Measurements from ENCODE around the gene GALNTL6. TPM values are rescaled to one million over a fixed set of nuclear protein-coding genes. Genes with fewer than 3 reads are reported as not detected.
A peak's percentile ranks its signal among the peaks of the same experiment; 100 is the strongest.

GALNTL6 gene
- total and polyA plus RNA-seq, 9 of the 15 experiments (the other 6 are each of a cell fraction or from before 2014, with no cell fraction given) = 0.18 to 0.50 (median 0.29) TPM

GRCh38 chr4:172793565-172794306 lies 980.5 kb downstream of the GALNTL6 start:
- DNase-seq (ENCODE audit: extremely low read depth in 1 of 4, low spot score in 3 of 4) (no peak), FAIRE-seq (no peak), ATAC-seq (no peak)
- no peak overlapping the region for H3K4me2 ChIP-seq (ENCODE audit: insufficient read depth, low read length)
- no peaks in the 10 kb centered on the region for H3K27me3 ChIP-seq (ENCODE audit: control insufficient read depth in 2 of 2, insufficient read depth in 2 of 2, low read length in 2 of 2)
- H4K20me1 ChIP-seq (replicated peaks; ENCODE audit: control insufficient read depth, insufficient read depth, low read length) = no peaks in the 10 kb centered on the region
- intact Hi-C loops (cut with micrococcal nuclease) (no loop called here), in situ Hi-C loops (cut with MboI) (no loop called here)
- H2AFZ ChIP-seq (ENCODE audit: low read depth, low read length) = no peak overlapping the region
- H3K9me3 ChIP-seq (replicated peaks; ENCODE audit: control insufficient read depth, insufficient read depth, low read depth, low read length) = no peaks in the 10 kb centered on the region
- no peak overlapping the region for H3K27ac ChIP-seq (ENCODE audit: extremely low read depth, low read depth, low read length)
- ChIA-PET CTCF (ENCODE audit: low intra/inter-chr PET ratio) (no interaction called here), POLR2A (no interaction called here)
- H3K9ac ChIP-seq (ENCODE audit: insufficient read depth in 1 of 2, low read depth in 2 of 2, low read length in 2 of 2) = no peak overlapping the region
- no peak overlapping the region for H3K4me3 ChIP-seq
- no peaks in the 10 kb centered on the region for H3K36me3 ChIP-seq (ENCODE audit: control insufficient read depth, insufficient read depth, low read length)
- WGBS (ENCODE audit: insufficient coverage, low coverage, missing lambda C conversion rate) = 1% methylated on average over 4 of the region's 4 CpGs
- H3K4me1 ChIP-seq (replicated peaks in 1 of 2; ENCODE audit: control insufficient read depth in 2 of 2, insufficient read depth in 2 of 2, low read length in 2 of 2) = no peaks in the 10 kb centered on the region; a peak in 1 of 5 replicates
- TF ChIP-seq POLR2H (tag; IDR thresholded peaks at IDR 0.05; ENCODE audit: low read depth) (no peak), MEIS2 (IDR thresholded peaks at IDR 0.05; ENCODE audit: partially characterized antibody) (peak; percentile 6)
- H3K79me2 ChIP-seq (ENCODE audit: control insufficient read depth, insufficient read depth, low read length) = no peaks in the 10 kb centered on the region
- BruUV-seq (replicated peaks) = no TSS peak
- no peaks in the 10 kb centered on the region for H3K9me1 ChIP-seq (ENCODE audit: control insufficient read depth, insufficient read depth, low read length)

GRCh38 chr4:172794307-172794703 lies 981.1 kb downstream of the GALNTL6 start:
- no TSS peak for BruUV-seq (replicated peaks)
- ATAC-seq = no peak
- Histone ChIP-seq H3K4me1 (replicated peaks in 1 of 2; ENCODE audit: control insufficient read depth in 2 of 2, insufficient read depth in 2 of 2, low read length in 2 of 2) (no peaks in the 10 kb centered on the region; a peak in 1 of 5 replicates), H2AFZ (ENCODE audit: low read depth, low read length) (no peak overlapping the region), H3K4me2 (ENCODE audit: insufficient read depth, low read length) (no peak overlapping the region), H3K9me3 (replicated peaks; ENCODE audit: control insufficient read depth, insufficient read depth, low read depth, low read length) (no peaks in the 10 kb centered on the region), H3K79me2 (ENCODE audit: control insufficient read depth, insufficient read depth, low read length) (no peaks in the 10 kb centered on the region), H3K27ac (ENCODE audit: extremely low read depth, low read depth, low read length) (no peak overlapping the region), H3K27me3 (ENCODE audit: control insufficient read depth in 2 of 2, insufficient read depth in 2 of 2, low read length in 2 of 2) (no peaks in the 10 kb centered on the region), H3K36me3 (ENCODE audit: control insufficient read depth, insufficient read depth, low read length) (no peaks in the 10 kb centered on the region), H3K9me1 (ENCODE audit: control insufficient read depth, insufficient read depth, low read length) (no peaks in the 10 kb centered on the region), H4K20me1 (replicated peaks; ENCODE audit: control insufficient read depth, insufficient read depth, low read length) (no peaks in the 10 kb centered on the region), H3K9ac (ENCODE audit: insufficient read depth in 1 of 2, low read depth in 2 of 2, low read length in 2 of 2) (no peak overlapping the region), H3K4me3 (no peak overlapping the region)
- intact Hi-C loops (cut with micrococcal nuclease) = no loop called here
- WGBS (ENCODE audit: insufficient coverage, low coverage, missing lambda C conversion rate) = 0% methylated on average over 3 of the region's 3 CpGs
- CTCF ChIA-PET (ENCODE audit: low intra/inter-chr PET ratio) = no interaction called here
- no peak for DNase-seq (ENCODE audit: extremely low read depth in 1 of 4, low spot score in 3 of 4)
- POLR2A ChIA-PET = no interaction called here
- no peak for FAIRE-seq
- in situ Hi-C loops (cut with MboI) = no loop called here
- TF ChIP-seq MTA3 (IDR thresholded peaks at IDR 0.05; ENCODE audit: borderline replicate concordance) = no peak
- no peak for TF ChIP-seq CREB3L1 (IDR thresholded peaks at IDR 0.05; ENCODE audit: borderline replicate concordance, low read depth)
- no peak for TF ChIP-seq MXD1 (CRISPR knock-in tag; IDR thresholded peaks at IDR 0.05; ENCODE audit: borderline replicate concordance, poor library complexity, severe bottlenecking)
- TF ChIP-seq ZNF740 (CRISPR knock-in tag; IDR thresholded peaks at IDR 0.05) = no peak
- no peak for TF ChIP-seq ZNF740 (tag; IDR thresholded peaks at IDR 0.05)
- no peak for TF ChIP-seq ZNF395 (CRISPR knock-in tag; IDR thresholded peaks at IDR 0.05)
- no peak for TF ChIP-seq ELF4 (CRISPR knock-in tag; IDR thresholded peaks at IDR 0.05)
- TF ChIP-seq CBFA2T2 (conservative IDR thresholded peaks at IDR 0.05) = no peak

Data from K562 (cell line).